GM19395 (cell line): Measurements from ENCODE around the gene MAP3K7.
"Not testable (repeated sequence)": the region's sequence is repeated elsewhere in the genome, so short reads cannot be mapped to it uniquely, and the experiment has no call there.

ENCODE experiments used
- ATAC-seq: cut with Tn5 transposase; IDR thresholded peaks from one replicate; pipeline ENCODE4 v1.9.1; 2021; ENCODE audit warnings: mild to moderate bottlenecking, moderate library complexity; ENCODE audit not compliant: unreplicated experiment

MAP3K7 gene

DNA sequence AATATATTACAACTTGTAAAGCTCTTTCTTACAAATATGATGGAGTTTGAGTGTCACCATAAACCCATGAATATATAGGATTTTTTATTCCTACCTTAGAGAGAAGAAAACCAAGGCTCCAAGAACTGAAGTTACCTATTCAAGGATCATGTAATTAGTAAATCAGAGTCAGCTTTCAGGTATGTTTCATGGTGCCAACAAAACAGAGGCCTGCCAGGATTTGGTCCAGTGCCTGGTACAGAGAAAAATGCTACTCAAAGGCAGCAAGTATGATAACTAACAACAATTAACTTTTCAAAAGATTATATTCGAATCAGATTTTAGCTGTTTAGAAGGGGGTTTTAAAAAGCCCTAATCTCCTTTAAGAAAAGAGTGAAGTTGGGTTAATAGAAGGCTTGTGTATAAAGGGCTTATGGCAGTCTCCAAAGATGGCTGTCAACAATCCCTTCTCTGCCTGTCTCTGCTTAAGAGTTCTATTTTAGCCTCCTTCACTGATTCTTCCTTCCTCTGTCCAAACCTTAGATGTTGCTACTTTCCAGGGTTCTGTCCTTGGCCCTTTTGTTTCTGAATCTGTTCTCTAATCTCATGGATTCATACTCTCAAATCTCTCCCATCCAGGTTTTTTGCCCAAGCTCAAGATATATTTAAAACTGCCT lies 7.8 kb downstream of the MAP3K7 start:
- ATAC-seq = no peak

DNA sequence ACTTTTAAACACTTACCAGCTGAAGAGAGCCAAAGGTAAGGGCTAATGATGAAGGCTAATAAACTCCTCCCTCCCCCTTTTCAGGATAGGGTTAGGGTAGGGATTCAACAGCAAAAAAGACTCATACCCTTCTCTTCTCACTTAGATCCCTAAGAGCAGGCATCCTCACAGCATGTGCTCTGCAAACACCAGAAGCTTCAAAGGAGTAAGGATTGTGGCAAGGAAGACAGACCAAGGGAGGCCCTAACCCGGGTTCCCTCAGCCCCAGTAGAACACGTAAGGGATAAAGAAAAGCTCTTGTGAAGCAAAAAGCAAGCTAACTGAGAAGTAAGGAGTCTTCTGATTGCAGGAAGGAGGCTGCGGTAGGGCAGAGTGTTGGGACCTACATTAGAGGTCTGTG lies 11.6 kb downstream of the MAP3K7 start:
- ATAC-seq = no peak

DNA sequence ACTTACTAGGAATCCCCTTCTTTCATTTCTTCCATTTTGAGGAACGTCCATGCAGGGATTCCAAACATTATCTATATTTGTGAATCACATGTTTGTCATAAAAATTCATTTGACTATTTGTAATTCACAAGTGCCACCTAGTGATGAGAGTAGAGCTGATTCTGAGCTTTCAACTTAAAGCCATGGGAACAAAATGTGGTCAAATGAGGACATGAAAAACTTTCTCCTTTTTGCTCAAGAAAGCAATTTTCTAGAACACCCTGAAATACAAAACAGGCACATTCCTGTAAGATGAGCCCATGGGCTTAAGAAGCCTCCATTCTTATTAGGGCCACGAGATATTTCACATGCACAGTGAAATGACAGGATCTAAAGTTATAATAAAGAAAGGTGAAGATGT lies 12.3 kb downstream of the MAP3K7 start:
- ATAC-seq = no peak

DNA sequence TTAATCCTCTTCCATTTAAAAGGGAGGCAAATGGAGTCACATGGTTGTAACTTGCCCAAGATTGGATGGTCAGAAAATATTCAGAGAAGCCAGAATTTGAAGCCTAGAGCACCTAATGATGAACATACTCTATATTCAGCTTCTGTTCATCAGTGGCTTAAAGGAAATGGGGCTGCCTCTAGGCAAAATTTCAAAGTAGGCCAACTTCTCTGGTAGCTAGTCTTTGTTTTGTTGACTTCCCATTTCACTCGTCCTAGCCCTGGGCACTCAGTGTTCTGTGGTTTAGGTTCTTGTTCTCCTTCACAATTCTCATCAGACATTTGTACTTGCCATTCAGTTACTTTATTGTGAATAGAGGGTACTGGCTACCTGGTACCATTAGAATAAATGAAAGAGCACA lies 13.2 kb downstream of the MAP3K7 start:
- ATAC-seq = no peak

DNA sequence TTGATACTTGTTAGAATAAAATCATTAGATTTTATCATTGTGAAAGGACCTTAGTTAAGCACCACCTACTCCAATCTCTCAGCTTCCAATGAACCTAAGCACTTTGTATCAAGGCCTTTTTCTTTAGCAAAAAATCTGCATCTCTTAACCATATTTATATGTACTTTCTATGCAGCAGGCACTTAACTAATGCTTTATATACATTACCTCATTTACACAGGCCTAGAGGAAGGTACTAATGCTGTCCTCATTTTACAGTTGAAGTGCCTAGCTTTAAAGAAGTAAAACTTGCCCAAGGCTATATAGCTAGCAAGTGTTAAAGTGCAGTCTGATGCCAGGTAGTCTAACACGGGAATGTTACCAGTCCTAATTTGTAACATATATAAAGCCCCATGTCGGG lies 14.0 kb downstream of the MAP3K7 start:
- ATAC-seq = no peak

DNA sequence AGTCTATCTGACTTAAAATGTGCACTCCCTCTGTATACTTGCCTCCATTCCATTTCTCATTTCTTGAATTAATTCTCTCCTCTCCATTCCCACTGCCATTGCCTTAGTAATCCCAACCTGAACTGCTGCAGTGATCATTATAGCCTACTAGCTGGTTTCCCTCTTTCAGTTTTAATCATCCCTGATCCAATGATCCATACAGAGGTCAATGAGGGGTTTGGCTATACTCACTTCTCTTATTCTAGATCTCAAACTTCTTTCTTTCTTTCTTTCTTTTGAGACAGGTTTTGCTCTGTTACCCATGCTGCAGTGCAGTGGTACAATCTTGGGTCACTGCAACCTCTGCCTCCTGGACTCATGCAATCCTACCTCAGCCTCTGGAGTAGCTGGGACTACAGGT lies 17.6 kb downstream of the MAP3K7 start:
- no peak for ATAC-seq

DNA sequence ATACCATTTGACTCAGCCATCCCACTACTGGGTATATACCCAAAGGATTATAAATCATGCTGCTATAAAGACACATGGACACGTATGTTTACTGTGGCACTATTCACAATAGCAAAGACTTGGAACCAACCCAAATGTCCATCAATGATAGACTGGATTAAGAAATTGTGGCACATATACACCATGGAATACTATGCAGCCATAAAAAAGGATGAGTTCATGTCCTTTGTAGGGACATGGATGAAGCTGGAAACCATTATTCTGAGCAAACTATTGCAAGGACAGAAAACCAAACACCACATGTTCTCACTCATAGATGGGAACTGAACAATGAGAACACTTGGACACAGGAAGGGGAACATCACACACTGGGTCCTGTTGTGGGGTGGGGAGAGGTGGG lies 19.2 kb downstream of the MAP3K7 start:
- not testable (repeated sequence) for ATAC-seq

DNA sequence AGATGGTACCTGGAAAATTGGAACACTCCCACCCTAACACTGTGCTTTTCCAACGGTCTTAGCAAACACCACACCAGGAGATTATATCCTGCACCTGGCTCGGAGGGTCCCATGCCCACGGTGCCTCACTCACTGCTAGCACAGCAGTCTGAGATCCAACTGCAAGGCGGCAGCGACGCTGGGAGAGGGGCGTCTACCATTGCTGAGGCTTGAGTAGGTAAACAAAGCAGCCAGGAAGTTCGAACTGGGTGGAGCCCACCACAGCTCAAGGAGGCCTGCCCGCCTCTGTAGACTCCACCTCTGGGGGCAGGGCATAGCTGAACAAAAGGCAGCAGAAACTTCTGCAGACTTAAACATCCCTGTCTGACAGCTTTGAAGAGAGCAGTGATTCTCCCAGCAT lies 24.5 kb downstream of the MAP3K7 start:
- ATAC-seq = not testable (repeated sequence)

DNA sequence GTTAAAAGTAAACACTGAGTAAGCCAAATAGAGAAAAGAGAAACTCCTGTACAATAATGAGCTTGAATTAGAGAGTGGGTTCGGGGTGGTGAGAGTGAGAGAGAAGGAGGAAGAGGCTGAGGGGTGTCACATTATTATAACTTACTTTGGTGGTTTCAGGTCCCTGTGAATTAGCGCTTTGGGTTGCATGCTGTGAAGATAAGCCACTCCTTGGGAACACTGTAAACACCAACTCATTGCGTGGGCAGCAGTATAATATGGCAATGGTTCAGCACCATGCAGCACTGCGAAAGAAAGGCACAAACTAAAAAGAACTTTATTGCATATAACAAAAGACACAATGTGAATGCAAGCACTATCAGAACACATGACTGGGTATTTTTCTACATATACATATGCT lies 26.9 kb downstream of the MAP3K7 start:
- ATAC-seq = no peak

DNA sequence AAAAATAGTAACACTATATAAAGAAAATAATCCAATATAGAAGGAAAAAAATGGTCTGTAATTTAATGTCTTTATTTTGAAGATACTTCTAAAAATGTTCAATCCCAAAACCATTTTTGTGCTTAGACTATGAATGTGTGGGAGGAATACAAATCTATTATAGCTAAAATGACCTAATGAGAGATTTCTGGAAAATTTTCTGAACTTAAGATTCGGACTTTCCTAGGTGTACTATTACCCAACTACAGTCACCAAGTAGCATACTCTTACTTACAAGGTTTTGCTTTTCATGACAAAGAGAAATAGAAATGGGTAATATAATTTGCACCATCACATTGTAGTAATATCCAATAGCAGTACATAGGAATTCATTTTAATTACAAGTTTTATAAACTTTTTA lies 29.9 kb downstream of the MAP3K7 start:
- no peak for ATAC-seq

DNA sequence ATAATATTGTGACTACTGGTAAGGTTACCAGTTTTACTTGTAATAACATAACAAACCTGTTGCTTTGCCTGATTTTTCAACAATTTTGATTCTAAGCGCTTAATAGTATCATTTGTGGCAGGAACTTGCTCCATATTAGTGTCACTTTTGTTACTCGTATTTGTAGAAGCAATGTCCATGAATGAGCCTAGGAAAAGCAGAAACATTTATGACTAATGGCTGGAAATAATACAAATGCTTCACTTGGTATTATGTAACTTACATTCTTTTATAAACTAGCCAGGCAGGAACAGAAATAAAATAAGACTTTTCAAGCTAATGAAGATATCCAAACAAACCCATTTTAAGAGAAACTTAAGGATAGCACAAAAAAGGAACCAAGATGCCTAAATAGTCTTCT lies 38.9 kb downstream of the MAP3K7 start:
- no peak for ATAC-seq

DNA sequence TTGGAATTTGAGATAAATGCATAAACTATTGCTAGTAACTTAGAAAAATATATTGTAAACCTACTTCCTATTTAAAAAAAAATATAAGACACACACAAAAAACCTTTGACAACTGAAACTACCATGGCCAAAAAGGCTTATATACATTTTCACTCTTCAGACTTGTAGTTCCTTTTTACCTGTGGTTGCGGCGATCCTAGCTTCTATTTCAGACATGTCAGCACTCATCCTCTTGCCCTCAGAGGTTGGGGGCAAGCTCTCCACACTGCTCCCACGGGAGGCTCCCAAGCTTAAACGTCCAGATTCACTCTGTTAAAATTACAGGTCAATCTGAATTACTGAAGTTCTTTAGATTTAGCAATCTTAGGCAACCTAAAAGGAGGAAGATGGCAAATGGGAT lies 39.8 kb downstream of the MAP3K7 start:
- no peak for ATAC-seq

DNA sequence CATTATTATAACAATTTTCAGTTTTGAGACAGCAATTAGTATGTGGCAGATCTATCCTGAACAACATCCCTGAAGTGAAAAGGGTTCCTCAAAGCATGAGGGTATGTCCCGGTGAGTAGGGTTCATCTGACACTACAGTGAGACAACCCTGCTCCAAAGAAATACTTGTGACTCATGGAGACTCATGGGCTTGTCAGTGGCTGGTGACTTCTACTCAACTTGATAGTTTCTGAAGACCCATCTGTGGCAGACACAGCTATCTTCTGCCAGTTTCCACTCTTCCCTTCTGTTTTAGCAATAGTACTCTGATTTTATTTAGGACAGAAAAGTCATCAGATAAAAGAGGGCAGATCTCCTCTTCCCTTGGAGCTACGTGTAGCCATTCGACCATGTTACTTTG lies 41.4 kb downstream of the MAP3K7 start:
- ATAC-seq = no peak

DNA sequence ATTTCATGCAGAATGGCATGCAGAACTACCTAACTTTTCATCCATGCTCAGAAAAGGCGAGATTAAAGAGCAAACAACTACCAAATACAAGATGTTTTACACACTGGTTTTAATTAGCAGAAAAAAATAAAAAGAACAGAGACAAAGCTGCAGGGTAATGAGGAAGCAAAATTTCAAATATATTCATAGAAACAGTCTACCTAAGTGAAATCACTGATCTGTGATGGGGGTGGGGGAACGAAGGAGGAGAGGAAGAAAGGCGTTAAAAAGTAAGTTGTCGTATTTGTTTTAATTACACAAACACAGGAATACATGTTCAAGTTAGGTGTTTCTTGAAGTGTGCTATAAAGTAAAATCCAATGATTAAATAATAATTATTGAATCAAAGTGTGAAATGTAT lies 42.1 kb downstream of the MAP3K7 start:
- ATAC-seq = no peak

DNA sequence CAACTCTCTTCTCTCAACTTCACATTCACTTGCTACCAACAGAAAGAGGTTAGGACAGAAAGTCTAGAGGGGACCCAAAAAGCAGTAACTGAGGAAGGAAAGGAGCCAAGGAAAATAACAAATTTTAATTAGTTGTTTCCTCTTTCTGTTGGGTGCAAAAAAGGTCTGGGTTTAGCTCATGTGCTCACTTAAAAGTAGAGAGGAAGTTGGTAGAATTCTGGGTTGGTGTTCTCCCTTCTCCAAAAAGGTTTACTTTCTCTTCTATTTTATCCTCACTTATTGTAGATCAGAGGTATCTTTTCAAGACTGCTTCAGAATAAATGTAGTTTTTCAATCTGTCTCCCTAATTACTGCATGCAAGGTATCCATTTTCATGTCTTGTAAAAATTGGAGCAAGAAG lies 42.8 kb downstream of the MAP3K7 start:
- ATAC-seq = no peak

DNA sequence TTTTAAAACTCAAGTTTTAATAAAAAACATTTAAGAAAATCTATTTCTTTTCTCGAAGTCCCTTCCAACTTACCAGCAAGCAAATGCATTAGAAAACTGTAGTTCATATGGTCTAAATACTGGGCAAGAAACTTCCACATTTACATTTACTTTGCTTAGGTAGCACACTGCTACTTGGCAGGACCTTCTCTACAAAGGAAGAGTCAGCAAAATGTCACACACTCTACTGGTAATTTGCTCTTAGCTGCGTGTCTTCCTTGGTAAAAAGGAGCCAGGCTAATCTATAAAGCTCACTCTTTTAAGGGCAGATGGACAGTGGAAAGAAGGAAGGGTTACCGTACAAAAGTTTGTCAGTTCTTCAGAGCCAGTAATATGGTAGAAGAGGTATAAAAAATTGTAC lies 45.7 kb downstream of the MAP3K7 start:
- no peak for ATAC-seq

DNA sequence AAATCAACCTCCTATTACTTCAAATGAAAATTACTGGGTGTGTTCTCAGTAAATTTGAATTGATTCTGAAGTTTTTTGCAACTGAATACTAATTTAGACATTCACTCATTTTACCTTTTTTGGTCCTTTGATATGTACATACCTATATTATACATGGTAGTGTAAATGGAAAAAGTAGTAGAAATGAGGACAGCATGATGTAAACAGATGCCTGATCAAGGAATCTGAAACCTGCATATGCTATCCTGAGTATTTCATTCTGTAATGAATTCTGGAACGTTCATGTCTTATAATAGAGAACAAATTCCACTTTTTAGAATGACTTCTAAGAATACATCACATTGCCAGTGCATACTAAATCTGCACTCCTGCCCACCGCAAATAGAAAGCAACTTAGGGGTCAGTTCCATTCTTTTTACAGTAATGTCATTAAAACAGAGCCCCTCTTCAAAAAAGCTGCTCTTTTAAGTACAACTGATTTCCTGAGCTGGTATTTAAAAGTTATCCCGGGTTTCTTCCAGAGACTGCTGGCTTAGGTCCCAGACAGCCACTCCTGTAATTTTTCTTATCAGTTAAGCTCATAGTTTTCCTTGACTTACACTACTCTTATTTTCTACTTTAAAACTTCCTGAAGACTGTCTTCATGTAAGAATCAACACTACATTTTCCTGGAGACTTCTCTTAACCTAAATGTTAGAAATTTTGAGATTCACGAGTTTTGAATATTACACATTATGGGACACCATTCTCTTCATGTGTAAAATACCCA lies 48.4 kb downstream of the MAP3K7 start:
- ATAC-seq = peak; percentile 21

DNA sequence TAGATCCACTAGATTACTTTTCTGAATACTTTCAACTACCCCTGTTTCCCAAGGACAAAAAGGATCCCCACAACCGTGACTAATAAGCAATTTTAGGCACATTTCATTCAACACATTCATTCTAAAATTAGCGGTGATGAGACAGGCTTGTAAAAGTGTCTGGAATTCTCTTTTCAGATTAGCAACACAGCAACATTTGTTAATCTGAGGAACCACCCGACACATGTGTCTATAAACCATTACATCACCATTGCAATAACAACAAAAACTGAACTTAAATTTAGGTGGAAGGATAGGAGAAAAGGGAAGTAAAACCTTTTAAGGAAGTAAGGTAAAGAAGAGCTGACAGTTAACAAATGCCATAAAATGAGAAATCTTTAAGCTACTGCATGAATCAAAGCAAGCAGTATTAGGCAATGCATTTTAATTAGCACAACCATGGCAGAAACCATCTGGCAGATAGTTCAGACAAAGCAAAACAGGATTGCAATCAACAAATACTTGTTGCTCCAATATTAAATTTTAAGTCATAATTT lies 49.1 kb downstream of the MAP3K7 start:
- ATAC-seq = peak; percentile 85

DNA sequence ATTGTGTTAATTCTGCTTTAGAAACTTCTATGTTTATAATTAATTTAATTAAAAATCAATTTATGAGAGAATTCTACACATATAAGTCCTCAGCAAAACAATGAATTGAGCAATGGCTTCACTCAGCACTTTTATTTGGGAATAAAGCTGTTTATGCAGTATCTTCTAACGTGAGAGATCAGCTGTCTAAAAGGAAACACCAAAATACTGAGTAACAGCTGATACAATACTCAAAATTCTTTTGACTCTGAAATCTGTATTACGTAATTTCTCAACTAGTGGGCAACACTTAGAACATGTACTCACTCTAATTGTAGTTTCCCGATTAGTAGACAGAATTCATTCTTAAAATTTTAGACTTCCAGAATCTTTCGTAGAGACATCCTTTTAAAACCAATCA lies 49.8 kb downstream of the MAP3K7 start:
- no peak for ATAC-seq

DNA sequence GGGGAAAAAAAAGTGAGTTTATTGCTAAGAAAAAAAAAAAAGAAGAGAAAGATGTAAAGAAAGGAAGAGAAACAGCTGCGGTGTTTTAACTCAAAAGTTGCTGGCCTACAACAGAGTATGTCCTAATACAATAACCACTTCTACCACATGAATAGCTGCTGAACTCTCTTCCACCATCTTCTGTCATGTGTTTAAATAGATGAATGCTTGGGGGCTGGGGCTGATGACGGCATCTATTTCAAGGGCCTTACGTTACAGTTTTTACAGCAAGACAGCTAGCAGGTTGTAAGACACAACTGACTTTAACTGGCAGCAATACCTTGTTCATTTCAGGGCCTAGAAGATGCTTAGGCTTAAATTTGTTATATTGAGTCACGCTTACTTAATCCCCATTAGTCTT lies 50.4 kb downstream of the MAP3K7 start:
- ATAC-seq = no peak

DNA sequence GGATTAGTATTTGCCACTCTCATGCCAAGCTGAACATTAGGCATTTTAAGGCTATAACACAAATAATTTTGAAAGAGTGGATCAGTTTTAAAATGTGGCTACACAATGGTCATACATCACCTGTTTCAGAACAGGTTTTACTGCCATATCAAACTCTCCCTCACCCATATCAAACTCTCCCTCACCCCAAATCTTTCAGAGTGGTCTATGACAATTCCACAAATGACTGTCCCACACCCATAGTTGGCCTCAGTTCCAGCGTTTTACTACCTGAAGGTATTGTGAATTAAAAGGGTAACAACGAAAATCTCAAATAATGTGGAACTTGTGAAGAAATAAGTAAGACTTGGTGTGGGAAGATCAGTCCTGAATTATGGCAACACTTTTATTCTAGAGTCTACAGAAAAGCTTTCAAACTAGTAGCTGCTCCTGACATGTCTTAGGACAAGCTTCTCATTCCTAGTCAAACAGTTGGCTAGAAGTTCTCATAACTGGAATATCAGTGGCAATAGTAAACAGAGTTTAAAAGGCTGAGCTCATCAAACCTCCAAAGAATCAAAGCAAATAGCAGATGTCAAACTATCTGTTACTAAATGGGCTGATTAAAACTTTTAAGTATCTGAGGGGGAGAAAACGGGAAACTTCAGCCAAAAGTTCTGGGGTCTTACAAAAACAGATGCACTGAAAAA lies 52.4 kb downstream of the MAP3K7 start:
- no peak for ATAC-seq
